Ecto neural progenitor cell (in vitro differentiated cells): ENCODE measurements around the gene OR51T1.
"Not testable (repeated sequence)": the region's sequence is repeated elsewhere in the genome, so short reads cannot be mapped to it uniquely, and the experiment has no call there.

ENCODE experiments used
- DNase-seq: peaks from one replicate; pipeline ENCODE4 v3.0.0-alpha.2; 2018; ENCODE audit warnings: low spot score

The OR51T1 gene

GRCh38 chr11:4881860-4882500 lies at the start of gene OR51T1:
Gene OR51T1, plus strand, starts transcription at chr11:4881900. Its CDS starts 0 bp downstream, at chr11:4881900.
- DNase-seq = no peak

GRCh38 chr11:4839851-4840549 lies 41.7 kb upstream of the OR51T1 start:
- DNase-seq = no peak

DNA sequence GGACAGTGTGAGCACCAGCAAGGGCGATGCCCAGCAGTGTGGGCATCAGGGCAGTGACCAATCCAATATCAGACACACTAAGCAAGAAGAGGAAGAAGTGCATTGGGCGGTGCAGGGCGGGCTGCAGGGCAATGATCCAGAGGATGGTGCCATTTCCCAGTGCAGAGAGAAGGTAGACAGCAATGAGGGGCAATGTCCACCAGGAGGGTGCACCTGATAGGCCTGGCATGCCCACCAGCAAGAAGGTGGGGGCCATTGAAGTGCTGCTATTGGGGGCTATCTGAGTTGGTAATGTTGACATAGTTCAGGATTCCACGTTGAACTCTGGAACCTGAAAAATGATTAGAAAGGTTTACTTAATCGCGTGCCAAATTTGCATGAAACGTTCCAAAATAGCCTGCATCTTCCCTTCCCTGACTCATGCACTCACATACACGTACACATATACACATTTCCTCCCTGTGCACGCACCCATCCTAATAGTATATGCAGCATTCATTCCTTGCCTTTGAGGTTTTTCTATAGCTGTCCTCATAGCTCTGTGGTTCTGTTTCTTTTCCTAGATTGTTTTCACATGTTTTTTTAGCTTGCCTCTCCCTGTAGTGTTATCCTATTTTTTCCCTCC lies 32.7 kb upstream of the OR51T1 start, which contains the start of gene OR51S1:
Gene OR51S1 (minus strand): TSS at position 301 of the 625 bp plus-strand sequence. CDS start 0 bp downstream, at position 301.
- no peak for DNase-seq

DNA sequence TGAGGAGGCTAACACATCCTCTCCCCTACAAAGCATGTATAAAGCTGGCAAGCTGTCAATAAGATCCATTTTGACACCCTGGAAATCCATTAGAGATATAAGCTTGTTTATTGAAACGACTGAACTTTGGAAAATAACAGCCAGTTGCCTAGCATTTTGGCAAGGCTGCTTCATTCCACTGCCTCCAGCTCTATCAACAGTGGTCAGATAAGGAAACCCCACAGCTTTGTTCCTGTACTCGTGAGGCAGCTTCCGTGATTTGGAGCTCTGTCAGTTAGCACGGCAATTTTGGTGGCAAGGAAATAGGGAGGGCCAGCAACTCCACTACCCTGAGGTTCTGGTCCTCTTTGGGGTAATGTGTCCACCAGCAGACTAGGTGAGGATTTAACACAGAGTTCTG lies 30.7 kb upstream of the OR51T1 start:
- no peak for DNase-seq

DNA sequence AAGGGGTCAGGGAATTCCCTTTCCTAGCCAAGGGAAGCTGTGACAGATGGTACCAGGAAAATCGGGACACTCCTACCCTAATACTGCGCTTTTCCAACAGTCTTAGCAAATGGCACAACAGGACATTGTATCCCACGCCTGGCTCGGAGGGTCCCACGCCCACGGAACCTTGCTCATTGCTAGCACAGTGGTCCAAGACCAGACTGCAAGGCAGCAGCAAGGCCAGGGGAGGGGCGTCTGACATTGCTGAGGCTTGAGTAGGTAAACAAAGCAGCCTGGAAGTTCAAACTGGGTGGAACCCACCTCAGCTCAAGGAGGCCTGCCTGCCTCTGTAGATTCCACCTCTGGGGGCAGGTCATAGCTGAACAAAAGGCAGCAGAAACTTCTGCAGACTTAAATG lies 27.4 kb upstream of the OR51T1 start:
- DNase-seq = not testable (repeated sequence)

GRCh38 chr11:4862447-4863236 lies 19.1 kb upstream of the OR51T1 start:
- DNase-seq = no peak

GRCh38 chr11:4863876-4864275 lies 17.8 kb upstream of the OR51T1 start:
- no peak for DNase-seq

GRCh38 chr11:4865855-4866254 lies 15.8 kb upstream of the OR51T1 start:
- DNase-seq = no peak

- DNase-seq = no peak
Observed at GRCh38 chr11:4881188-4881587, 512 bp upstream of the OR51T1 start.

DNA sequence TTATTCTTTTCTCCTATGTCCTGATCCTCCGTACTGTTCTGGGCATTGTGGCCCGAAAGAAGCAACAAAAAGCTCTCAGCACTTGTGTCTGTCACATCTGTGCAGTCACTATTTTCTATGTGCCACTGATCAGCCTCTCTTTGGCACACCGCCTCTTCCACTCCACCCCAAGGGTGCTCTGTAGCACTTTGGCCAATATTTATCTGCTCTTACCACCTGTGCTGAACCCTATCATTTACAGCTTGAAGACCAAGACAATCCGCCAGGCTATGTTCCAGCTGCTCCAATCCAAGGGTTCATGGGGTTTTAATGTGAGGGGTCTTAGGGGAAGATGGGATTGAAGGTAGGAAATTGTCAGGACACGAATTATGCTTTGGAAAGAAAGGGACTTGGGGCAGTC lies 843 bp downstream of the OR51T1 start:
- no peak for DNase-seq

DNA sequence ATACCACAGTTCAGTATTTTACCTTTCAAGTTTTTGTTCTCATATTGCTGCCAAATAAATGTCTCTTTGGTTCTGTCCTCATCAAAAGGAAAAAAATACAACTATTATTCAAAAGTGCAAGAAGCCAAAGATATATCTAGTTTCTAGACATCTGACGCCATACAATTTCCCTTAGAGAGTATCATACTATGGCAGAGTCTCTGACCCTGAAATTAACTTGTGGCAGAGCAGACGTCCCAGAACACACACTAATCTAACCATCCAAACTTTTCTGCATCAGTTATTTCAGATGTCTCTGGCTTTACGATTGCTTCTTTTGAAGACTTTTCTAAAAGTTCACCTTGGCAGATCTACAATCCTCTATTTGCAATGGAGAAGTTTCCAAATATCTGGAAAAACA lies 2.7 kb downstream of the OR51T1 start:
- no peak for DNase-seq

GRCh38 chr11:4886186-4886585 lies 4.5 kb downstream of the OR51T1 start:
- no peak for DNase-seq

GRCh38 chr11:4887591-4887990 lies 5.9 kb downstream of the OR51T1 start:
- DNase-seq = no peak

DNA sequence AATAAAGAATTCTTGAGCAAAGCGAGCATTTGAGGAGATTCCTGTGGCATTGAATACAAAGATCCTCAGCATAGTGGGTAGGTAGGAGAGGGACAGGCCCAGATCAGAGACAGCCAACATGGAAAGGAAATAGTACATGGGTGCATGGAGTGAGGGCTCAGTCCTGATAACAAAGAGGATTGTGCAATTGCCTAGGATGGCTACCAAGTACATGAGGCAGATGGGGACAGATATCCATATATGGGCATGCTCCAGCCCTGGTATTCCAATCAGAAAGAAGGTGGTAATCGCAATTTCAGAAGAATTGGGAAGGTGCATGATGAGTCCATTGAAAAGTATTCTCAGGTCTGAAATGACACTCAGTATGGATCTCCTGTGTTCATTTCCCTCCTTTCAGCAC lies 8.6 kb downstream of the OR51T1 start:
- no peak for DNase-seq

DNA sequence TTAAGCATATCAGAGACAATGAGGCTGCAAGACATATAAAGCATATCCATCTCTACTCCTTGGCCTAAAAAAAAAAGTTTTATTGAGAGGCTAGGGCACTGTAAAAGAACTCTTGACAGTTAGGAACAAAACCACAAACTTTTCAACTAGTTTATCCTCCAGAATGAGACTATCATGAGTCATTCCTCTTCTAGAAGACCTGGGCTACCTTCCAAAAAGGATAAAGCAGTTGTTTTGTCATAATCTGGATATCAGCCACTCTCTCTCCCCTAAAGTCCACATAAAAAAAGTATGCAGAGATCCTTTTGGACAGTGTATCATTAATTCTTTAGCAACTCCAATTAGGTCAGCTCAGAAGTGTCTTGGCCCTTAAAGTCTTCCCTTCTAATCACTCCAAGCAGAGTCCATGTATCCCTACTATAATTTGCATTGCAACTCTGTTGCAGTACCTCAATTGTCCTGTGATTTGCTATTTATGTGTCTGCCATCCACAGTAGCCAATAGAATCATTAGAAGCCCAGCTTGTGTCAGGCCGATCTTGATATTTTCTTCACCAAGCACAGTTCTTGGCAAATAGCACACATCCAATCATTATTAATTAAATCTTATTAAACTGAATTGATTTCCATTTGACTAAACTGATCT lies 10.4 kb downstream of the OR51T1 start:
- no peak for DNase-seq

DNA sequence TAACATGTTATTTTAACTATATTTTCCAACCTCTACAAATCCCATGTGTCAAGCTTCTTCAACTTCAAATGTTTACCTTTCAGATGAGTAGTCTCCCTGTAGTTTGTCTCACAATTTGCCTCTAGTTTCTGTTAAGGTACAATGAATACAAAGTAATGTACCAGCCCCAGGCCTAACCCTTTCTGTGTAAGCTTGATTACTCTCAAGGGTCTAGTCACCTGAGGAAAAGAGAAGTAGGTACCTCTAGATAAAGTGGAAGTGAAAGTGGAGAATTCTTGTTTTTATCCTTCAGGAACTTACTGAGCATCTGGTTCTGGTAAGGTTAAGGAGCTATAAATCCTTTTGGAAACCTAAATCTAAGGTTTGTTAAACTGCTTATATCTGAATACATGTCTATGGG lies 21.8 kb downstream of the OR51T1 start, which contains the start of gene OR51A7:
Gene OR51A7 (plus strand): TSS at position 300 of the 400 bp plus-strand sequence. CDS start 3,587 bp downstream, outside the sequence.
- DNase-seq = no peak

DNA sequence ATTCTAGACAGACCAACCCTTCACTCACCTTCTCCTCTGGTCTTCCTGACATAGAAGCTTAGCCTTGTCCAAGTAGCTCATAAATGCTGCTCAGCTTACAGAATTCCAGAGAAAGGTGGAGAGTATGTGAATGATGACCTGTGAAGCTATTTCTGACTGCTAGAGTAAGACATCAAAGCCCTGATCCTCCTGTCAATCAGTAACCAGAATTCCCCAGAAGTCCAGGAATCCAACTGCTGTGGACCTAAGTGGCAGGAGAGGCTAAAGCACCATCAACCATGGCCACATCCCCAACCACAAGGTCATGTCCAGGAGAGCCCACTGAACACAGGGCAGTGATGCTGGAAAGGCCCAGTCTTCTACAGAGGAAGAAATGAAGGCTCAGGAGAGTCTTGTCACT lies 34.9 kb downstream of the OR51T1 start:
- DNase-seq = no peak

GRCh38 chr11:4919250-4919649 lies 37.5 kb downstream of the OR51T1 start, which contains the start of gene OR51G2:
Gene OR51G2, minus strand, starts transcription at chr11:4919350. Its CDS starts 3,687 bp downstream, at chr11:4915663.
- DNase-seq = no peak

- no peak for DNase-seq
Observed at GRCh38 chr11:4921796-4922195, 40.1 kb downstream of the OR51T1 start.

DNA sequence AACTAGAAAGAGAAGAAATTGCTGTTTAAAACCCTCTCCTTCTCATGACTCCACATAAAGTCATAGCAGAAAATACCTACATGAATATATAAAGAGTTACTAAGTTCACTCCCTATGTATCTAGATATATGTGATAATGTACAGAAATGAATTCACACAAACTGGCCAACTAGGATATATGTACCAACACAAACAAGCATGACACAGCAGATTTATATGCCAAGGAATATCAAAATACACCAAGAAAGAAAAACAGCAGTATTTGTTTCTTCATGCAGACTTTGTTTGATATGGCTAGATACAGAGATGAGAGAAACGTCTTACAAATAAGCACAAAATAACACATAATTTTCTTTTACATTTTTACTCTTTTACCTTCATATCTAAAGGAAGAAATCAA lies 40.6 kb downstream of the OR51T1 start:
- no peak for DNase-seq

GRCh38 chr11:4924239-4924638 lies 42.5 kb downstream of the OR51T1 start, which contains the start of gene OR51G1:
Gene OR51G1, minus strand, starts transcription at chr11:4924339. Its CDS starts 0 bp downstream, at chr11:4924339.
- no peak for DNase-seq

DNA sequence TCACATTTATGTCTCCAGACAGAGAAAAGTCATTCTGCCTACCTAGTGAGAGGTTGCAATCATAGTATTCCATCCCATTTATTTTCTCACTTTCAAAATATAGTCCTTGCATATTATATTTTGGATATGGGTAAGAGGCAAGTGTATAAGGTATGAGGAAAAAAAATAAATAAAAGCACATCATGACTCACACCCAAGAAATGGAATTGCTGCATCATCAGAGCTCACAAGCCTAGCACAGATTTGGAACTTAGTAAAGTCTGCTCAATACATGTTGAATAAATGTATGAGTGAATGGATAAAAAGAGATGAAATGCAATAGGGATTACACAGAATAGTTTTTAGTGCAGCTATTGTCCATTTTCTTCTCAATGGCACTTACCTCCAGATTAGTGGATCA lies 44.9 kb downstream of the OR51T1 start:
- DNase-seq = no peak
